ENCODE results near the gene ESRRG.

ESRRG gene

DNA sequence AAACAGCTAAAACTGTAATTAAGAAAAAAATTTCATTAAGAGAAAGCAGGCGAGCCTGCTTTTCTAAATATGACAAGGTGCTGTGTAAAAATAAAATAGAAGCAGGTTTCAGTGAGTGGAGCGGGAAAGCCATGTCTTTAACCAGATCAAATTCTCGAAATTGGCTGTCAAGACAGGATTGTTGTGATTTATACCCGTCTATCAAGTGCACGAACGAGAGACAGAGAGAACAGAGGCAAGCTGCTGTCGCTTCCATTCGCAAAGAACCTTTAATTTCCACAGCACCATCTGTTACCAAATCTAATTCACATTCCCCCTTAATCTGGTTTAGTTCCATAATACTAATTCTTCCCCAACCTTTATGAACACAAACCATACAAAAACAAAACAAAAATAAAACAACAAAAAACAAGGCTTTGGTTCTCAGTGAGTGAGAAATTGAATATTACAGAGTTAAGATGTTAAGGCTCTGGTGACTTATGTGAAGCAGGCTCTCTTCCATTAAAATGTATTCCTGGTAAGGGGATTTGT, 35.0 kb downstream of the ESRRG start:
- Histone ChIP-seq H3F3A (ENCODE audit: insufficient read depth) (no peaks in the 10 kb centered on the region), H3K4me2 (ENCODE audit: low read depth, low read length, poor library complexity, severe bottlenecking) (no peak overlapping the region), H2AFZ (ENCODE audit: low read depth, low read length, severe bottlenecking) (no peak overlapping the region), H4K20me1 (ENCODE audit: low read depth, low read length) (no peaks in the 10 kb centered on the region), H3K9me3 (ENCODE audit: insufficient read depth, low read length) (no peaks in the 10 kb centered on the region), H3K36me3 (ENCODE audit: low read length) (no peaks in the 10 kb centered on the region), H3K4me3 (ENCODE audit: insufficient read depth, low read length, poor library complexity, severe bottlenecking) (no peak overlapping the region), H3K9ac (ENCODE audit: low read length) (no peak overlapping the region), H3K27ac (ENCODE audit: low read depth, low read length) (no peak overlapping the region), H3K9me2 (replicated peaks; ENCODE audit: insufficient read depth, low read length) (no peaks in the 10 kb centered on the region), H3K27me3 (ENCODE audit: low read length) (no peaks in the 10 kb centered on the region), H3K79me2 (ENCODE audit: insufficient read depth, low read length) (no peaks in the 10 kb centered on the region)
- TF ChIP-seq, protein P1, sequence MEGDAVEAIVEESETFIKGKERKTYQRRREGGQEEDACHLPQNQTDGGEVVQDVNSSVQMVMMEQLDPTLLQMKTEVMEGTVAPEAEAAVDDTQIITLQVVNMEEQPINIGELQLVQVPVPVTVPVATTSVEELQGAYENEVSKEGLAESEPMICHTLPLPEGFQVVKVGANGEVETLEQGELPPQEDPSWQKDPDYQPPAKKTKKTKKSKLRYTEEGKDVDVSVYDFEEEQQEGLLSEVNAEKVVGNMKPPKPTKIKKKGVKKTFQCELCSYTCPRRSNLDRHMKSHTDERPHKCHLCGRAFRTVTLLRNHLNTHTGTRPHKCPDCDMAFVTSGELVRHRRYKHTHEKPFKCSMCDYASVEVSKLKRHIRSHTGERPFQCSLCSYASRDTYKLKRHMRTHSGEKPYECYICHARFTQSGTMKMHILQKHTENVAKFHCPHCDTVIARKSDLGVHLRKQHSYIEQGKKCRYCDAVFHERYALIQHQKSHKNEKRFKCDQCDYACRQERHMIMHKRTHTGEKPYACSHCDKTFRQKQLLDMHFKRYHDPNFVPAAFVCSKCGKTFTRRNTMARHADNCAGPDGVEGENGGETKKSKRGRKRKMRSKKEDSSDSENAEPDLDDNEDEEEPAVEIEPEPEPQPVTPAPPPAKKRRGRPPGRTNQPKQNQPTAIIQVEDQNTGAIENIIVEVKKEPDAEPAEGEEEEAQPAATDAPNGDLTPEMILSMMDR (IDR thresholded peaks at IDR 0.05; ENCODE audit: insufficient read depth, low read length, poor library complexity, severe bottlenecking): no peak
- TF ChIP-seq EZH2phosphoT487 (conservative IDR thresholded peaks at IDR 0.05; ENCODE audit: low read length): no peak

DNA sequence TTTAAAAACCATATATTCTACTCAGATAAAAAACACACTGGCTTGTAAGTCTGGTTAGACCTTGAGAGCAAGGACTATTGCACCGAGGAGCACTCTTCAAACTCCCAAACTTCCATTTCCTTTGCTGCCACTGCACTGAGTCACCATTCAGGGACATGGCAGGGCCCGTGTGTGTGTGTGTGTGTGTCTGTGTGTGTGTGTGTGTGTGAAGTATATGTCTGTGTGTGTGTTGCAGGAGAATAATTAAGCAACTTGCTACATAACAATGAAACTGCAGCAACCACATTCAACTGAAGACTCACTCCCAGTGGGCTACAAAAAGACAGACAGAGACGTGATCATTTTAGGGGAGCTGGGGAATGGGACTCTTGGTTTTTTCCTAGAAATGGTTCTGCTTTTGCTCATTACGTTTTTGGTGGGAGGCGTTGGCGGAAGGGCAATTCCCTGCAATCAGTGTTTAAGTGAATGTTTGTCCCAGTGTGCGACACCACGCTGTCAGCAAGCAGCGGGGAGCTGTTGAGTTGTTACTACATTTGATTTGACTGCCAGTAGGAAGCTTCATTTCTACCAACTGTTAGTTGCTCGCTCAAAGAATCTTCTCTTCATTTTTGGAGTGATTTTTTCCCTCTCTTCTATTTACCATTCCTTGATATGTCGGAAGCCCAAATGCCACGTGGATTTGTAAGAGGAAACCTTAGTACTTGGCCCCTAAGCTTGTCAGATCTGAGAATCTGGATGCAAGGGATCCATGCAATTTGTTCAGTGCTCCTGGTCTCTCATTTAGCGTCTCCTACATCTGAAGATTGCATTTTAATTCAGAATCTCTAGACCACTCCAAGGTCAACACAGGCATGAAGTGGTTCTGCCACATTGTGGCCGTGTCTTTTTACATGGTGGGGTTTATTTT, 36.1 kb downstream of the ESRRG start:
- H3K9me2 ChIP-seq (replicated peaks; ENCODE audit: insufficient read depth, low read length): no peaks in the 10 kb centered on the region
- H3K27ac ChIP-seq (ENCODE audit: low read depth, low read length): no peak overlapping the region
- H3K9me3 ChIP-seq (ENCODE audit: insufficient read depth, low read length): no peaks in the 10 kb centered on the region
- H3K4me2 ChIP-seq (ENCODE audit: low read depth, low read length, poor library complexity, severe bottlenecking): no peak overlapping the region
- no peak for TF ChIP-seq EZH2phosphoT487 (conservative IDR thresholded peaks at IDR 0.05; ENCODE audit: low read length)
- TF ChIP-seq, protein P1 (IDR thresholded peaks at IDR 0.05; ENCODE audit: insufficient read depth, low read length, poor library complexity, severe bottlenecking): no peak
- no peak overlapping the region for H3K4me3 ChIP-seq (ENCODE audit: insufficient read depth, low read length, poor library complexity, severe bottlenecking)
- H3K79me2 ChIP-seq (ENCODE audit: insufficient read depth, low read length): no peaks in the 10 kb centered on the region
- no peaks in the 10 kb centered on the region for H4K20me1 ChIP-seq (ENCODE audit: low read depth, low read length)
- no peak overlapping the region for H2AFZ ChIP-seq (ENCODE audit: low read depth, low read length, severe bottlenecking)
- H3K9ac ChIP-seq (ENCODE audit: low read length): no peak overlapping the region
- H3K27me3 ChIP-seq (ENCODE audit: low read length): no peaks in the 10 kb centered on the region
- H3K36me3 ChIP-seq (ENCODE audit: low read length): no peaks in the 10 kb centered on the region
- H3F3A ChIP-seq (ENCODE audit: insufficient read depth): no peaks in the 10 kb centered on the region

DNA sequence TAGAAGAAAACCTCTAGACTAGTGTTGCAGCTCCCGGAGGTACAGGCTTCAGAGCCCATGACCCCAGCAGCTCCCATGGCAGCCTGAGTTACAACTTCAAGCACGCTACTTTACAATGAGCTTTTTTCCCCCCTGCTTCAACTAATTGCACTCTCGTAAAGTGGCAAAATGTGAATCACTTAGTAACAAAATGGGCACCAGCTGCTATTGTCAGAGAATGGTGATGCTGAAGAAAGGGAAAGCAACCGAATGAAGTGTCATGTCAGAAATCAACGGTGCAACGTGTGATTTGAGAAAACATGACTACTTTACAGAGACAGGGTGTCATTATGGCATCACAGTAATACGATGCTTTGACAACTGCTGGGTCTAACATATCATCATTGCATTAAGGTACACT, 40.5 kb downstream of the ESRRG start:
- Histone ChIP-seq H3K9ac (ENCODE audit: low read length) (no peak overlapping the region), H4K20me1 (ENCODE audit: low read depth, low read length) (no peaks in the 10 kb centered on the region), H3K4me3 (ENCODE audit: insufficient read depth, low read length, poor library complexity, severe bottlenecking) (no peak overlapping the region), H3K9me2 (replicated peaks; ENCODE audit: insufficient read depth, low read length) (no peaks in the 10 kb centered on the region), H3K36me3 (ENCODE audit: low read length) (no peaks in the 10 kb centered on the region), H3K27me3 (ENCODE audit: low read length) (no peaks in the 10 kb centered on the region), H3K4me2 (ENCODE audit: low read depth, low read length, poor library complexity, severe bottlenecking) (no peak overlapping the region), H3K9me3 (ENCODE audit: insufficient read depth, low read length) (no peaks in the 10 kb centered on the region), H3K27ac (ENCODE audit: low read depth, low read length) (no peak overlapping the region), H3F3A (ENCODE audit: insufficient read depth) (no peaks in the 10 kb centered on the region), H3K79me2 (ENCODE audit: insufficient read depth, low read length) (no peaks in the 10 kb centered on the region), H2AFZ (ENCODE audit: low read depth, low read length, severe bottlenecking) (no peak overlapping the region)
- no peak for TF ChIP-seq EZH2phosphoT487 (conservative IDR thresholded peaks at IDR 0.05; ENCODE audit: low read length)
- TF ChIP-seq, protein P1 (IDR thresholded peaks at IDR 0.05; ENCODE audit: insufficient read depth, low read length, poor library complexity, severe bottlenecking): no peak
